ENCODE results near the gene GAS7. TPM values are rescaled to one million over a fixed set of nuclear protein-coding genes. Genes with fewer than 3 reads are reported as not detected.

The GAS7 gene
- total RNA-seq, 4 donors from 2014 or later: 24.7 to 43.3 (median 38.4) TPM

- TF ChIP-seq CTCF (IDR thresholded peaks at IDR 0.05; ENCODE audit: low read depth): no peak
These were observed 212.8 kb downstream of the GAS7 start for GRCh38 chr17:9985646-9986045.

GRCh38 chr17:9984768-9985167, 213.6 kb downstream of the GAS7 start:
- TF ChIP-seq CTCF (IDR thresholded peaks at IDR 0.05; ENCODE audit: low read depth): no peak

GRCh38 chr17:9982159-9982558, 216.2 kb downstream of the GAS7 start:
- TF ChIP-seq CTCF (IDR thresholded peaks at IDR 0.05; ENCODE audit: low read depth): no peak

GRCh38 chr17:9981344-9981915, 217.0 kb downstream of the GAS7 start:
- TF ChIP-seq CTCF (IDR thresholded peaks at IDR 0.05; ENCODE audit: low read depth): no peak

GRCh38 chr17:9979463-9979995, 218.9 kb downstream of the GAS7 start:
- no peak for TF ChIP-seq CTCF (IDR thresholded peaks at IDR 0.05; ENCODE audit: low read depth)

- no peak for TF ChIP-seq CTCF (IDR thresholded peaks at IDR 0.05; ENCODE audit: low read depth)
These were observed 221.2 kb downstream of the GAS7 start for GRCh38 chr17:9977180-9977575.

GRCh38 chr17:9976283-9977179, 221.9 kb downstream of the GAS7 start:
- TF ChIP-seq CTCF (IDR thresholded peaks at IDR 0.05; ENCODE audit: low read depth): no peak

All from subcutaneous adipose tissue (tissue), 4 donors.